ENCODE measurements around the gene USP2.
A peak's percentile ranks its signal among the peaks of the same experiment; 100 is the strongest.

USP2 gene

DNA sequence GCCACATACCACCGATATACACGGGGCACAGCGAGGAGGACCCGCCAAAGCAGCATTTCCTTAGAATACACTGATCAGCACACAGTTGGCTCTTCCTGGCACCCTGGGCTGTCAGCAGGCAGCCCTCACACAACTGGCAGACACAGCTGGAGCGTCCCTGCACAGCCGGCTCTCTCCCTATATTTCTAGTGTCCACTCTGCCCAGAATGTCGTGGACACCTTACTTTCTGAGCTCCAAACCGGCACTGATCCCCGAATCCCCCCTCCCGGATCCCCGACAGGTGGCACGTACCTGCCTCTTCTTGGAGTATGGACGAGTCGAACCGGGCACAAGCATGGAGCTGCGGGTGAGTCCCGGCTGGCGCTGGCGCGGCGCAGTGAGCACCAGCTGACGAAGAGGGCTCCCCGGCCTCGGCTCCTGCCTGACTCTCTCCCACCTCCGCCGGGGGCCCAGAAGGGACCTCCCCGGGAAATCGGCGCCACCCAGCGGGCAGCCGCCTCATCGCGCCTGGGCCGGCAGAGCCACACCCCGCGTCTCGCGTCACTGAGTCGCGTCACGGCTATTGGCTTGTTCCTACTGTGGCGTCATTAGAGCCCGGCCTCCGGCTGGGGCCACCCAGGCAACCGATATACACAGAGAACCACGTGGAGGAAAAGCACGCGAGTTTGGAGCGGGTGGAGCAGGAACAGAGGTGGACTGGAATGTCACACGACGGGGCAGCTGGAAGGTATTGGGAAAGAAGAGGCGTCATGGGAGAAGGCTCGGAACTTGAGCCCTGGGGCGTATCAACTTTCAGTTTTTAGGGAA, at the start of gene USP2:
Gene USP2, minus strand, starts transcription at position 510 of the 808 bp plus-strand sequence. CDS start 8,210 bp downstream, outside the sequence.
- DNase-seq (ENCODE audit: low spot score) = peak; percentile 96

DNA sequence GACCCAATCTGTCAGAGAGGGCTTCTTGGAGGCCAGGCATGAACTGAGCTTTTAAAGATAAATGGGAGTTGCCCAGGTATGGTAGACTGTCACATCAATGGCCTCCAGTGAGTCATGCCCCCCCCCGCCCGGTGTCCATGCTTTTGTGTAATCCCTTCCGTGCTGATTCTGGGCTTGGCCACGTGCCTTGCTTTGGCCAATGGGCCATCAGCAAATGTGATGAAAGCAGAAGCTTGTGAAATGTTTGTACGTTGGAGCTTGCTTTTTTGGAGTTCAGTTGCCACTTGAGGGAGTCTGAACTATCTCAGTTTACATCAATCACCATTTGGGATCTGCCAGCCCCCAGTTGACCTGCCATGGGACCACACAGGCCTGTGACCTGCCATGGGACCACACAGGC, 45.8 kb upstream of the USP2 start:
- no peak for DNase-seq (ENCODE audit: low spot score)

GRCh38 chr11:119426142-119426541, 44.7 kb upstream of the USP2 start:
- DNase-seq (ENCODE audit: low spot score) = no peak

DNA sequence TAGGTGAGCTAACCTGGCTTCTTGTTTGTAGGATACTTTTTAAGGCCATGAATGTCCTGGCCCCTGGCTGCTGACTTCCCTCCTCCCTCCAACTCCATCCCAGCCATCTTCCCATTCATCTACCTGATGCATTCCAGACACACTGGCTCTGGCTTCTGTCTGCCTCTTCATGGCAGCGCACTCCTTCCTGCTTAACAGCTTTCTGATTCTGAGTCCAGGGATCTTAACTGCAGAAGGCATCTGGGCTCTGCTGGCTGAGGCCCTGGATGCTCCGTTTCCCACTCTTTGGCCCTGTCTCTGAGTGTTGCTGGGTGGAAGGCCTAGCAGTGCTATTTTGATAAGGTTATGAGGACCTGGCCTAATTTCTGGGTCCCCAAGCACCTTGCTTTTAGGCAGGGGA, 43.3 kb upstream of the USP2 start:
- DNase-seq (ENCODE audit: low spot score) = no peak

GRCh38 chr11:119424276-119424675, 42.8 kb upstream of the USP2 start:
- DNase-seq (ENCODE audit: low spot score) = no peak

DNA sequence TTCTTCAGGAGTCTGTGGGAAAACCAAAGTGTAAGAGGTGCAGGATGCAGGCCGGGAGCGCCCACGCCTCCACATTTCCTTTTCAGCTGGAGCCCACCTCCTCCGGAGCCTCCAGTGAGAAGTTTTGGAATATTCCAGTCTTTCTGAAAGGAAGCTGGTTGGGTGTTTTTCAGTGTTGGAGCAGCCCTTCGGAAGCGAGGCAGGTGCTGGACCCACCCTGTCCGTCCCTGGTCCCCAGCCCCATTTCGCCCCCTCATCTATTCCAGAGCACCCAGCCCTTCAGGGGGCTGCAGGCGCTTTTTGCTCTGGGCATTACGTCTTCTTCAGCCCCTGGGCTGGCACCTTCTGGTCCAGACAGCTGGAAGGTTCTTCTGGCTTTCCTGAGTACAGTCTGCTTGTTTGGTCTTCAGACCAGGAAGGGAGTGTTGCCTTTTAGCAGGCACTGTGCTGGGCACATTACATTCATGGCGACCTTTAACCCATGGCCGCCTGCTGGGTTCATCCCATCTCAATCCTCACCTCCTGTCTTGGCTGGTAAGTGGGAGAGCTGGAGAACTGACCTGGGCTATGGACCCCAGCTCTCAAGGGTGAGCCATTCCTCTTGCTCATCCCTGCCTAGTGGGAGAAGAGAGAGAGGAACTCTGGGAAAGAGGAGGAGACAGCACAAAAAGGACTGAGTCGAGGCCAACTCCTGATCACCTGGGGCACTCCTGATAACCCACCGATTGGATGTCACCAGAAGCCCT, 42.2 kb upstream of the USP2 start:
- no peak for DNase-seq (ENCODE audit: low spot score)

DNA sequence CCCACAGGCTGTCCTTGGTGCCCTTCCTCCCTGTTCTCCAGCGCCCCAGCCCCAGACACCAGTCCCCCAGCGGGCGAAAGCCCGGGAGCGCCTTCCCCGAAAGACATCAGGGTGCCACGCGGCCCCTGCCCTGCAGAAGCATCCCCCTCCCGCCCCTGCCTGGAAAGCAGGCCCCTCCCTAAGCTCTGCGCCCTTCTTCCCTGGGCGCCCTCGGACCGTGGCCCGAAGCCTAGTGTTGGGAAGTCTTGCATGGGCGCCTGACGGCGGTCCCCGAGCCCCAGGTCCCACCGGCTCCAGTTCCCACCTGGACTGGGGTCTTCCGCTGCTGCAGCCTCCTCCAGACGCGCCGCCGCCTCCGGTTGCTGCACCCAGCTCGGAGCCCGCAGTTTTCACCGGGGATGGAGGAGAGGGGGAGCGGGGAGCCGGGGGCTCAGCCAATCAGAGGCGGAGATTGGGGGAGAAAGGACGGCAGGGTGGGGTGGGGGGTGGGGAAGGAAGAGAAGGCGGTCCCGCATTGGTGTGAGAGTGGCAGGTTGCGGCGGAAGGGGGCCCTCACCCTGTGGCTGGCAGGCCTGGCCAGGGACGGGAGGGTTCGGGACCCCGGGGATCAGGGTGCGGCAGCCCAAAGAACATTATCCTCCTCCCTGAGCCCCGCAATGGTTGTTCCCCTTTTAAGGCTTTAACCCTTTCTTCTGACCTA, 41.5 kb upstream of the USP2 start, which contains the start of gene THY1:
Gene THY1, minus strand, starts transcription at position 364 of the 700 bp plus-strand sequence. CDS start 2,267 bp downstream, outside the sequence.
- no peak for DNase-seq (ENCODE audit: low spot score)

DNA sequence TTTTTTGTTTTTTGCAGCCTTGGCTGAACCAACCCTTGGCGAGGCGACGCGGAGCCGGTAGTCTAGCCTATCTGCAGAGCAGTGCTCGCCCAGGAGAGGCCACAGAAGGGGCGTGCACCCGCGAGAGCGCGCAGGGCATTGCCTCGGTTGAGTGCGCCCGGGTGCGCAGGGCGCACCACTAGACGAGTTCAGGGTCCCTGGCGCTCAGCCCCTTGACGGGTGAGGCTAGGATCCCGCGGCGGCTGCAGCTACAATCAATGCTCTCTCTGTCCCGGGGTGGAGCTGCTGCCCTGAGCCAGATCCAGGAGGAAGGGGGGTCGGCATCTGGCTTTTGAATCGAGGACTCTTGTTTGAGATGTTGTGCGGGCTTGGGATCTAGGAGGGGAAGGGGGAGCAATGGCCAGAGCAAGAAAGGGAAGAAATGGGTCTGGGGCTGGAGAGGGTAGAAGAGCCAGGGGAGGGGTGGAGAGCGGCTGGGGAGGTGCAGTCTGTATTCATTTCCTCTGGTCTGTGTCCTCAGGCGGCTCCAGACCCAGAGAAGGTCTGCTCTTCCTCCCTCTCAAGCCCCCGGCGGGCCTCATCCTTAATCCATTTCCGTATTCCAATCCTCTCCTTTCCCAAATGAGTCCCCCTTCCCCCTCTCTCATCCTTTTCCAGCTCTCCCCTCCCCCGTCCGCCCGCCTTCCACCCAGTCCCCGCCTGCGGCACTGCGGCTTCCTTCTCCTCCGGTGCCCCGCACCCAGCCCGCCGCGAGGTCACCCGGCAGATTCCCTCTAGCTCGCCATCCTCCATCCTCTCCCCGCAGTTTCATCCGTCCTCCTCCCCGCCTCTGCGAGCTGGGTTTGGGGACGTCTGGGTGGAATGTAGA, 40.7 kb upstream of the USP2 start:
- no peak for DNase-seq (ENCODE audit: low spot score)

- no peak for DNase-seq (ENCODE audit: low spot score)
Measured at GRCh38 chr11:119421351-119421750, 39.9 kb upstream of the USP2 start.

- no peak for DNase-seq (ENCODE audit: low spot score)
Measured at GRCh38 chr11:119420631-119421030, 39.1 kb upstream of the USP2 start.

GRCh38 chr11:119419834-119420492, 38.5 kb upstream of the USP2 start:
- no peak for DNase-seq (ENCODE audit: low spot score)

GRCh38 chr11:119419246-119419645, 37.8 kb upstream of the USP2 start:
- no peak for DNase-seq (ENCODE audit: low spot score)

GRCh38 chr11:119418759-119419158, 37.3 kb upstream of the USP2 start:
- no peak for DNase-seq (ENCODE audit: low spot score)

DNA sequence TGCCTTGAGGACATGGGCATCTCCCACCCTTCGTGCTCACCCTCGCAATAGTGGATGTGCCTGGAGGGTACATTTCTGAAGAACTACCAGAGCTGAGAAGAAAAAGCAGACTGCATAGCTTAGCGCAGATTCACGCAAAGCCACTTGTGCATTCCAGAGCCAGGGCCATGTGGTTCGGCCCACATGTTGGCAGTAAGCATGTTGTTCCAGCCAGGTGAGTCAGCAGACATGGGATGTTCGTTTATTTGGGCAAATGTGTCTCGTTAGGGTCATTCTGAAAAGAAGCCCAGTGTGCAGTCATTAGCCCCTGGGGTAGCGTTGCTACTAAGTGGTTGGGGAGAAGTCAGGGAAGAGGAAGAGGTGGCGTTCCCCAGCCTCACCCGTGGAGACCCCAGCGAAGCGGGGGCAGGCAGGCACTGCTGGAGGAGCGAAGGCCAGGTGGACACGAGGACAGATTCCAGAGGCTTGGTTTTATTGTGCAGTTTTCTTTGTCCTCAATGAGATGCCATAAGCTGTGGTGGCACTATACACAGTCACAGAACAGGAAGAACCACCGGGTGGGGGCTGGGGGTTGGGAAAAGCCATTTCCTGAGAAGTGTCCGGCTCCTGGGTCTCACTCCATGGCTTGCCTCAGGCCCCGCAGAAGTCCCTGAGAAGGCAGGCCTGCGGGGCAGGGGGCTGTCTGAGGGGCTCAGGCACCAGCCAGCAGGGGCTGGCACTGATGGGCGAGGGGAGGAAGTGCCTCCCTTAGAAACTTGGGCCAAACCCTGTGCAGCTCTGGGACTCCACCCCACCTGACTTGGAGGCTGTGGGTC, 36.4 kb upstream of the USP2 start:
- no peak for DNase-seq (ENCODE audit: low spot score)

DNA sequence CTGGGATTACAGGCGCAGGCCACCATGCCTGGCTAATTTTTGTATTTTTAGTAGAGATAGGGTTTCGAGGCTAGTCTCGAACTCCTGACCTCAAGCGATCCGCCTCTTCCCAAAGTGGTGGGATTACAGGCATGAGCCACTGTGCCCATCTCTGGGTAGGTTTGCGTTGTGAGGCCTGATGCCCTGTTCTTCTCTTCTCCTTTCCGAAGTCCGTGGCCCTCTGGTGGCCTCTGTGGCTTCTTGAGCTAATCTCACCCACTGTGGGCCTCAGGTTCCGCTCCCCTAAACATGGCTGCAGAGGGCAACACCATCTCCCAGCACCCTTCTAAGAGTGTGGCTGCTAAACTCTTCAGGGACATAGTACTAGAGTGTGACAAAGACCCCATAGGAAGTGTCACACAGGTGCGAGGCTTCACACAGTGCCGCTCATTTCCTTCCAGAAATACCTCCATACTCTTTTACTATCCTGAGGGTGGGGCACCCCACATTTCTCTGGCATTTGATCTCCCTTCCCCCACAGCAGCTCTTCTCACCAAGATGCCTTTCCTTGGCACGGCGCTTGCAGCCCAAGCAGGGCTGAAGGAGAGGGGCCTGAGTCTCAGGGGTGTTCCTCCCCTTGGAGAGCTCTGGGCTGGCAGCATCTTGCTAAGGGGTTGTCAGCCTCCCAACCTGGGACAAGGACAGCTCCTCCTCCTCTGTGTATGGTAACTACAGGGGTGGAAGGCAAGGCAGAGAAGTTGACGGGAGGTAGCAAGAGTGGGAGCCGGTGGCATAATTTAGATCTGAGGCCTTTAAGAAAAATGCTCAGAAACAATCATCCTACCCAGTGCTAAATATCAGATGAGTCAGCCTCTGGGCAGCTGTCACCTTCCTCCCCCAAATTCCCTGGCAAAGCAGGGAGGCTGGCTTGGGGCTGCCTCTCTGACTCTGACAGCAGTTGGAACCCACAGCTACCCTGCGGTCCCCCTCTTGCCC, 35.4 kb upstream of the USP2 start:
- DNase-seq (ENCODE audit: low spot score) = no peak

GRCh38 chr11:119415966-119416365, 34.5 kb upstream of the USP2 start:
- DNase-seq (ENCODE audit: low spot score) = no peak

DNA sequence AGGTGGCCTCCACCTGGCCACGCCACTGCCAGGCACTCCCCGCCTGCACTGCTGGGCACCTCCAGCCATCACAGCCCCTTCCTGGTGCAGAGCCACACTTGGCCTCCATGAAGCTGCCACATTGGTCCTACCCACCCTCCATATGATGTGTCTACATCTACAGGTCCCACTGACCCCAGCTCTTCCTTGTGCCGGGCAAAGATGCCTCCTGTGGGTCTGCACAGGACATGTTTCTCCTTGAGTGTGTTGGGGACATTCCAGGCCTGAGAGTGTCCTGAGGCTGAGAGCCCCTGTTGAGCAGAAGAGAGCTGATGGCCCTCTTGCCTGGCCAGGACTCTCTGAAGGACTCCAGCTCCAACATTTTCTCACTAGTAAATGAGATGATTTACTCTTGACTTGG, 34.0 kb upstream of the USP2 start:
- no peak for DNase-seq (ENCODE audit: low spot score)

GRCh38 chr11:119414734-119415133, 33.2 kb upstream of the USP2 start:
- DNase-seq (ENCODE audit: low spot score) = no peak

DNA sequence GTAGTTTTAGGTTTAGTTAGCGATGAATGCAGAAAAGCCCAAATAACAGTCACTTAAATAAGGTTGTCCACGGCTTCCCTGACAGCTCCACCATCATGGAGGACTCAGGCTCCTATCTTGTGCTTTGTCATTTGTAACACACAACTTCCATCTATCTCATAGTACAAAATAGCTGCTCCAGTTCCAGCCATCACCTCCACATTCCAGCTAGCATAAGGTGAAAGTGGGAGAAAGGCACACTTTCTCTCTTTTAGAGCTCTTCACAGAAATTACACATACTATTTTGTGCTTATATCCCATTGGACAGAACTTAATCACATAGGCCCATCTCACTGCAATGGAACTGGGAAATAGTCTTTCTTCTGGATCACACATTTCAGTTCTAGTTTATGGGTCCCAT, 32.8 kb upstream of the USP2 start:
- no peak for DNase-seq (ENCODE audit: low spot score)

Measured in RKO (cell line).